NCI-H748 (cell line): ENCODE results near the gene OTP.
A peak's percentile ranks its signal among the peaks of the same experiment; 100 is the strongest.

Experiments used
- DNase-seq: peaks from one replicate; lab custom pipeline; 2025; ENCODE audit not compliant: unreplicated experiment; lab: John Stamatoyannopoulos, UW

OTP gene

DNA sequence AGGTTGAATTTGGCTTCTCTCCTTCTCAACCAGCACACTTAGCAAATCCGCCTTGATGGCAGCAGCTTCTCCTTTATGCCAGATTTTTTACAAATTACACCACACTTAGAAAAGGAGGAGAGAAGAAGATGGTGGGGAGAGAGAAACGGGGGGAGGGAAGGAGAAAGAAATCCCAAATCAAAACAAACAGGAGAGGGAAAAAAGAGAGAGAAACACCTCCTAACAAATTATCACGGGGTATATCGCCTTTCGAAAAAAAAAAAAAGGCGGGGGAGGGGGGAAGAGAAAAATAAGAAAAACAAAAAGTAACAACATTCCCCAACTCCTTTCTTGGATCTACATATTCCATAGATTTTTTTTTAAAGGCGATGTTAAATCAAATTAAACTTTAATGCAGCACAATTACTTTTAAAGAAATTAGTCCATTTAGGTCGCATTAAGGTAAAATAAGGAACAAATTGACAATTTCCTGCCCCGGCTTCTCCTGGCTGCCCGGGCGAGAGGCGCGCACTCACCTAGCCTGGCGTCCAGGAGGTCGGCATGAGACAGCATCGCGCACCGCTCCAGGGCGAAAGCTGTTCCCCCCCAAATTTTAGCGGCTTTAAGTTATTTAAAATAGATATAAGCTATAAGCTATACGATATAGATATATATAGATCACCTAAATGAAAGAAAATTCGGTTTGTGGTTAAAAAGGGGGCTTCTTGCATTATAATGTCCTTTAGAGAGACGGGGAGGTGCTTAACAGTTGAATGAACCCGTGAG is at the start of gene OTP:
OTP (minus strand) TSS at position 716 of the 765 bp plus-strand sequence; CDS start at position 552, 164 bp downstream.
- no peak for DNase-seq

DNA sequence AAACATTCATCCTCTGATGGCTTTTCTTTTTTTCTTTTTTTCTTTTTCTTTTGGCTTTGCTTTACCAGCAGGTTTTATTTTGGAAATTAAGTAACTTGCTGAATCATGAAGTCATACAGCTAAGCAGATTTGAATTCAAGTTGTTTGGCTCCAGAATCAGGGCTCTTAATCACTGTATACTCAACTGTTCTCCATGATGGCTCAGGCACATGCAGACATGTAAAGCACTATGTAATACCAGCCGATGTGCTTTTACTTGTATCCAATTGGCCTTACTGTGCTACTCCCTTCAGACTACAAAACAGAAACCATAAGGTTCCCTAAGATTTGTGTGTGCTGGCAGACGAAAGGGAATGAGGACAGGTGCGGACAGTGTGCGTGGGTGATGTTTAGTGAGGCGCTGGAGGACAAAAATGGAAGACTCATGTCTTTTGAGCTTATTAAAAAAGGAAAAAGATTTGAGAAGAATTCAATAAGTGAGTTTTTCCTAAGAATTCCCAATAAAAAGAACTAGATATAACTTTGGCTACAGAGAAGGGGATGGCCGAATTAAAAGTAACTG is 44.7 kb upstream of the OTP start:
- DNase-seq = no peak

DNA sequence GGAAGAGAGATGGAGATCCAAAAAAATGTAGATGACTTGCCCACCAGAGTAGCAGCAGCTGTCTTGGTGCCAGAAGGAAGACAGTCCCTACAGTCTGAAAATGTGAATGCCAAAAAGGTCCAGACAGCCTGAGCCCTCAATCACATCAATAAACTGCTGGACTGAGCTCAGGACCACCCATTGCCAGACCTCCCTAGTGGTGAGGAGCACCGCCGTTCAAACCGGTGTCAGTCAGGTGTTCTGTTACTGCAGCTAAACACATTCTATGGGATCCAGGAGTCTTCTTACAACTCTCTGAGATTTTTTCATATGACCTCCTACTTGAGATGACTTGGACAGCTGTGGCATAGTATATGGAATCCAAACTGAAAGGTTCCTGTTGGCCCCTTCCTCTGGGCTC is 32.0 kb upstream of the OTP start:
- no peak for DNase-seq

DNA sequence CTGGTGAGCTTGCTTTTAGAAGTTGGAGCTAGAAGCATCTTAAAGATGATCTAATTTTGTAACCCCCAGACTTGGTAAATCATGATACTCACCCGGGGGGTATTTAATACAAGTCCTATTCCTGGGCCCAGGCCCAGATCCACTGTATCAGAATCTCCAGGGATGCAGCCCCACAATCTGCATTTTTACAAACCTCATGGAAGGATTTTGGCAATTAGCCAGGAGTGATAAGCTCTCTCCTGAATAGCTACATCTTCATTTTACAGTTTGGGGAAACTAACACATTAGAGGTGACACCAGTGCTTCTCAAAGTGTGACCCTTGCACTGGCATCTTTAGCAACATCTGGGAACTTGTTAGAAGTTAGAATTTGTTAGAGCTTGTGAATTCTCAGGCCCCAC is 31.2 kb upstream of the OTP start:
- peak; percentile 55 for DNase-seq

DNA sequence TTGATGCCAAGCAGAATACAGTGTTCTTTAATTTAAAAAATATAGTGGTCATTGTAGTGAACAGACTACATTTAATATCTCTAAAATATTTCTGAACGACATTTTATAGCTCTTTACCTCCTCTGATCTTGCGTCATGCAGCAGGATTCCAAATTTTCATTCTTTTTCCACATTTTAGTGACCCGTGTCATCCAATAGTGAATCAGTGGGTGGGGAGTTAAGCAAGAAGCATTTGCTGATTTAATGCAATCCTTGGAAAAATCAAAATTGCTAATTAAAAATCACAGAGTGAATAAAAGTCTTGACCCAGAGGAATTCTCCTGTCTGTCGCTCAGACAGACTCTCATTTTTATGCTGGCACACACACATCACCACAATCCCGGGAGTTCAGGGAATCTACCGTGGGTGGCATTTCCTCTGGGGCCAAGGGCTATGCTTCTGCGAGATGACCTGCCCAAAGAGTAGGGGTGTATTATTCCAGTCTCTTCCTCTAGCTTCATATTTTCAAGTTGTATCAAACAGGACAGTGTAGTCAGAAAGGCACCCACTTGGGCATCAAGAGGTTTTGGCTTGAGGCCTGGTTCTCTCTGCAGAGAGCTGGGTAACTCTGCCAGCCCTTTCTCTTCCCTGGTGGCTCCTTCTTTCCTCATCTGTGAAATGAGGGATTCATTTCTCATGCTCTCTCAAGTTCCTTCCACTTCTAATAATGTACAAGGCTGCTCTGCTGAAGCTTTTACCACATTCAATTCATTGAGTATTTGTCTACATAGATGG is 24.8 kb upstream of the OTP start:
- DNase-seq = no peak

DNA sequence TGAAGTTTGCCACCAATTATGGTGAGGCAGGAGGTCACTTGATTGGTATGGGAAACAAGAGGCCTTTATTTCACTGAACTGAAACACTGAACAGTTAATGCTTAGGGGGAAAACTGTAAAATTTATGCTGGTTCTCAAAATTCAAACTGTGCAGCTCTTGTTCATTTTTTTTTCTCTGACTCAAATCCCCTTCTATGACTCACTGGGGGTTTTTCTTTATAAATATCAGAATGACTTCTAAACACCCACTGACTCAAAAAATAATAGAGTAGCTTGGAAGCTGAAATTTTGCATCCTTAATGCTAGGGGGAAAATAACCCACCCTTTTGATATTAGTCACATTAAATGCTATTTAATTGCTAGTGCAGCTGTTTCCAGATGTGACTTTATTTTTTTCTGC is 24.1 kb upstream of the OTP start:
- no peak for DNase-seq

DNA sequence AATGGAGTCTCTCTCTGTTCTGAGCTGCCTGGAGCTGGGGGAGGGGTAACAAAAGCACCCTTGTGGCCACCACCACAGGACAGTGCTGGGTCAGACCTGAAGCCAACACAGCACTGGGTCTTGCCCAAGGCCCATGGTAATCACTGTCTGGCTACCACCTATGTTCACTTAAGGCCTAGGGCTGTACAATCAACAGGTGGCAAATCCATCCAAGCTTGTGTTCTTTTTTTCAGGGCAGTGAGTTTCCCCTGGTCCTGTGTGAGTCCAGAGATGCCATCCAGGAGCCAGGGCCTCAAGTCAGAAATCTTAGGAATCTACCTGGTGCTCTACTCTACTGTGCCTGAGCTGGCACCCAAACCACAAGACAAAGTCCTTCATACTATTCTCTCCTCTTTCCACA is 20.1 kb upstream of the OTP start:
- DNase-seq = no peak

DNA sequence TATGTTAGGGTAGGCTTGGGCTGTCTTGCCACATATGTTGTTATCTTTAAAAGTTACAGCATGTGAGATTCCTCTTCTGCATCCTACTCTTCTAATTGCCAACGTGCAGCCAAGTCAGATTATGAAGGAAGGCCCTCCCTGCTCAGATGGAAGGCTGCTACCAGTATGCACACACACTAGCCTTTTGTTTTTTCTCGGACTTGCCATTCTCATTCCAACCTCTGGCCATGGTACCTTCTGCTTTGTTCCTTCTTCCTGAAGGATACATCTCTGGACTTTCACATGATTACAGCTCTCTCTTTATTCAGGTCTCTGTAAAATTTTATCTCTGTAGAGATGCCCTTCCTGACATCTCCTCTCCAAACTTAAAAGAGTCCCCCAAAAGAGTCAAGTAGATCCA is 12.8 kb upstream of the OTP start:
- no peak for DNase-seq

DNA sequence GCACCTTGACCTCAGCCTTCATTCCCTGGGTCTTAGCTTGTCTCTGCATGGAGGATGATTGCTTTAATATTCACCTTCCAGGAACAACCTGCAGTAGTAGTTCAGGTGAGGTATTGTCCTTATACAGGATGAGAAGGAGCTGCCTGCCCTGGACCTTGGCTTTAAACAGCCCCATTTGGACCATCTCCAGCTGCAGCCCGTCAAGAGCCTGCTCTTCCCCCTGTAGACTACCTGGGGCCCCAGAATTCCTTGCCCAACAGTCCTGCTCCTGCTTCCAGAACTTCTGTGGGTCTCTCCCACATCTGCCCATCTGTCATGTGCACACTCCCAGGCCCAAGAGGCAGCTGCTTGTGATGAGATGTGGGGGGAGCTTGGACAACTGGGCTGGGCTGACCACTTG is 12.2 kb upstream of the OTP start:
- DNase-seq = no peak

DNA sequence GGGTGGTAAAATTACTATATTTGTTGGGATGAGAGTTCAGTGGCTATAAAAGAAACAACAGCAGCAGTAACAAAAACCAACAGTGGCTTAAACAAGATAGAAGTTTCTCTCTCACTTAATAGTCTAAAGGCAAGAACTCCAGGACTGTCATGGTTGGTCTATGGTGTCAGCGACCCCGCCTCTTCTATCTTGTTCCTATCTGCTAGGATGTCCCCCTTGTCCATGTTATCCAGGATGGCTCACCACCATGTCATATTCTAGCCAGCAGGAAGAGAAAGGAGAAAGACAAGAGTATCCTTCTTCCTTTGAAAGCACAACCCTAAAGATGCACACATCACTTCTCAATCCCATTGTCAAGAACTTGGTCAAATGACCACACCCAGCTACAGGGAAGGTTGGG is 11.3 kb upstream of the OTP start:
- DNase-seq = no peak

DNA sequence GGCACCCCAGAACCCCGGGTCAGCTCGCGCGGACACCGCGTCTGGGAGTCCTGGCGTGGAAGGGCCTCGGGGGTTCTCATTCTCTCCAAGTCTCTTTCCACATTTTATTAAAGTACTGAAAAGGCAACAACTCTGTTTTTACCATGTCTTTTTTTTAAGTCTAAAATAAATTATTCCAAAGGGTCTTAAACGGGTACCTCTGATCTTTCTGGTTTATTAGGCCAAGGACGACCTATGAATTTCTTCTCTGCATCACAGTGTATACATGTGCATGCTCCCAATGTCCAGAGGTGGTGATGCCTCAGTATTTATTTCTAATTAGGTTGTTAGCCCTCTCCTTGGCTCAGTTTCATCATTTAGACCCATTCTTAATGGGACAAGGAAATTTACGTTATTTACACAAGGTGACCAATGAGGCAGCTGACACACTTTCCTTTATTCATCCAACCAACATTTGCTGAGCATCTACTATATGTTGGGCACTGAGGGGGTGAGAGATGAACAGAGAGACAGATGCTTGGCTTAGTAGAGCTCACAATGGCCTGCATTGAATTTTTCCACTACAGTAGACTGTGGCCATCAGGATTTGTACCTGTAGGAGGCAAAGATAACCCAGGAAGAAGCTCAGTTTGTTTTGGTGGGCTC is 7.6 kb upstream of the OTP start:
- DNase-seq = no peak

DNA sequence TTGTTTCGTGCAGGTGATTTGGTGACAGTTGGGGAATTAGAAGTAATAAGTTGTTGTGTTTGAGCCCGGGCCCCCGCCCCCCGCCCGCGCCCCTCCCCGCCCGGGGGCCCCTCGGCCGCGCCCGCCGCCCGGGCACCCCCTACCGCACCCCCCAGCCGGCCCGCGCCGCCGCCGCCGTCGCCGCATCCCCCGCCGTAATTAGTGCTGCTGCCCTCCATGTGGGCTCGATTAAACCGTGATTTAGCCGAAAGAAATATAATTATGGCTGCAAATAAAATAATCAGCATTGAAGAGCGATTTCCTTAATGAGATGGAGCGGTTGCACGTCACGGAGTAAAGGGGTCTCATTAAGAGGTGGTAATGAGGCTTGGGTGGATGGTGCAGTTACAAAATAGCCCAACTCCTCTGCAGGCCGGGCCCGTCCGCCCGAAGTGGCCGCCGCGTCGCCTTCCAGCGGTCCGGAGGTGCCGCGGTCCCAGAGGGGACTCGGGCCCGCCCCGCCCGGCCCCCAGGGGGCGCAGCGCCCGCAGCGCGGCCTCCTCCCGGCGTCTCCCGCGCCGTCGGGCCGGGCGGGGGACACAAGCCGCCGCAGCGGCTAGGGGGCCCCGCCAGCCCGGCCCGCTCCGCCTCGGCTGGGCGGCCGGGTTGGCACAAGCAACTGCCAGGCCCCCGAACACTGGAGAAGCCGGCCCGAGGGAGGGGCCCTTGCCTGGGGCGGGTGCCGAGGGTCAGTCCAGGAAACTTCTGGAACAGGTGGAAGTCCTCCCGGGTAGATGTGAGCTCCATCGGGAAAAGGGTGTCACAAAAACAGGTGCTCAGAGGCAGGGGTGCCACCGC is 6.9 kb upstream of the OTP start:
- peak; percentile 63 for DNase-seq

DNA sequence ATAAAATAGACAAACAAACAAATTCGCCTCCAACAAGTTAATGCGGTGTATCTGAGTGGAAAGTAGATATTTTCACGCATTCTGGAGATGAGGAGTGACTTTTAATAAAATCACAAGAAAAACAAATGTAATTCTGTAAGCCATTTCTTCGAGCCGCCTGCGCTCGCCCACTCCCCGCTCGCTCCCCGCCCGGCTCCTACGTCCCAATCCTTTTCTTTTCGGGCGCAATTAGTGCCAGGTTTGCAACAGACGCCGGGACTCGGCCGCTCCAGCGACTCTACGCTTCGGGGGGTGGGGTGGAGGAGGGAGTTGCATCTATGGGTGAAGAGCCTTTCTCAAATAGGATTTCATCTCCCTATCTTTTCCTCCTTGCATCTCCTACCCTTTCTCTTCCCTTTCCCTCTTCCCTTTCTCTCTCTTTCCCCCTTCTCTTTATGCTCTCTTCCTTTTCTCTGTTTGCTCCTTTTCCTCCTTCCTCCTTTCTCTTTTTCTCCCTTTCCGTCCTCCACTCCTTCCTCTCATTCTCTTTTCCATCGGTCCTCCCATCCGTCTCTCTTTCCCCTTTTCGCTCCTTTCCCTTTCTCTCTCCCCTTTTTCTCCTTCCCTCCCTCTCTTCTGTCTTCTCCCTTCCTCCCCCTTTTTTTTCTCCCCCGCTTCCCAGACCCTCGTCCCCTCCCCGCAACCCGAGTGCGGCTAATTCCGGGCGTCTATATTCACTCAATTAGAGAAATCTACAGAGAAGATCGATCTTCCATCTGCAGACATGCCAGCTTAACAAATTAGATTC is 6.1 kb upstream of the OTP start:
- DNase-seq = peak; percentile 61

DNA sequence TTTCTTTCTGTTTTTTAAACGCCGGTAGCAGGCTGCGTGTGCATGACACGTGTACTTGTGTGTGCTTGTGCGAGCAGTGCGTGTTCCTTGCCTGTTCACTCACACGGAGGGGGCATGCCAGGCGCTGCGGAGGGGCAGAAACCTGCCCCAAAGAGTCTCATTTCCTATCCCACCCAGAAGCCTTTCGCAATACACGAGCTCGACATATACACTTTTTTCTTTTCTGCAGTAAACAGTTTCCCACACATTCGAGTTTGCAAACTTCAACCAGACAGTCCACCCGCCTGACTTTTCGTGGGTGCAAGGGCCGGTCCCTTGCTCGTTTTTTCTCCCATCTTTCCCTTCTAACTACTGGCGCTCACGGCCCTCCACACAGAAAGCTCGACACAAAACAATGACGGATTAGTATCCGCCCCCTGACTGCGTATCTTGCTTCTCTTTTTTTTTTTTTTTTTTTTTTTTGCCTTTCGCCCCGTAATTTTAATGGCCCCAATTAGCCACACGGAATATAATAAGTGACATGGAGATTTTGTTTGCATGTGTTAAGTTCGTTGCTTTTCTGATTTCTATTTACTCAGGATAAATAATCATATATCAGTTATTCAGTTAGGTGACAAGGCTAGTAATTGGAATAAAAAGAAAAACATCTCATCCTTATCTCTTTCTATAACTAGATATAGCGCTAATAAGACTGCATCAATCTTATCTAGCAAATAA is 5.3 kb upstream of the OTP start:
- peak; percentile 53 for DNase-seq

DNA sequence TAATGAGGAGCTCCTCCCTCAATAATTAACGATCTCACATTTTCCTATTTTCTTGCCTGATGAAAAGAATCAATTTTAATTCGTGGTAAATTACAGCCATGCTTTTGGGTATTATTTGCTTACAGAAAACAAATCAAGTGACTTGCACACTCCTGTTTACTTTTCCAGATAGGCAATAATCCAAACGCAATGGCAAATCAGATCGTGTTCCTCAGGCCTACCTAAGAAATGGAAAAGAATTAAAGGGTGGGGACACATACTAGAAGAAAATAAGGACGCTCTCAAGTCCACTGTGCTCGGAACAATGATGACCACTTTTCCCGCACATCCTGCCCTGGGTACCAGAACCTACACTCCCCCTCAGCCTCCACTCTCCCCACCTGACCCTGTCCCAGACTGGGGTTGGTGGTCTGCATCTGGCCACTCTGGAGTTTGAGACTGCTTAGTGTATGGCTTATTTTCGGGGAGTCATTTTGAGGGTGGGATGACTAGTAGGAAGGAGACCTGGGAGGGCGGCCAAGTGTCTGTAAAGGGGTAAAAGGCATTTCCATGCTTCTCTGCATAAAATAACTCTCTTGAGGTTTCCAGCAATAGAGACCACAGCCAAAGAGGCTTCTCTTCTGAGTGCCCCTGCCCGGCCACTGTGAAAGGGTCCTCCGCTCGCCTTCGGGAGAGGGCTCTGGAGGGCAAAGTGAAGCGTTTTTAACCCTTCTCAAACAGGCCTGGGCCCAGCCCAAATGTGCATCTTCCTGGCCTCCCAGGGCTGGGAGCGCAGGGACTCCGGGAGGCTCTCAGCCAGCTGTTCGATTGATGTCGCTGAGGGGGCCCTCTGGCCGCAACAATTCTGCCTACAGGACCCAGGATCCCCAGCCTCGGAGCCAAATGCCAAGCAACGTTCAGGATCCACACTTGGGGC is 4.5 kb upstream of the OTP start:
- peak; percentile 38 for DNase-seq

DNA sequence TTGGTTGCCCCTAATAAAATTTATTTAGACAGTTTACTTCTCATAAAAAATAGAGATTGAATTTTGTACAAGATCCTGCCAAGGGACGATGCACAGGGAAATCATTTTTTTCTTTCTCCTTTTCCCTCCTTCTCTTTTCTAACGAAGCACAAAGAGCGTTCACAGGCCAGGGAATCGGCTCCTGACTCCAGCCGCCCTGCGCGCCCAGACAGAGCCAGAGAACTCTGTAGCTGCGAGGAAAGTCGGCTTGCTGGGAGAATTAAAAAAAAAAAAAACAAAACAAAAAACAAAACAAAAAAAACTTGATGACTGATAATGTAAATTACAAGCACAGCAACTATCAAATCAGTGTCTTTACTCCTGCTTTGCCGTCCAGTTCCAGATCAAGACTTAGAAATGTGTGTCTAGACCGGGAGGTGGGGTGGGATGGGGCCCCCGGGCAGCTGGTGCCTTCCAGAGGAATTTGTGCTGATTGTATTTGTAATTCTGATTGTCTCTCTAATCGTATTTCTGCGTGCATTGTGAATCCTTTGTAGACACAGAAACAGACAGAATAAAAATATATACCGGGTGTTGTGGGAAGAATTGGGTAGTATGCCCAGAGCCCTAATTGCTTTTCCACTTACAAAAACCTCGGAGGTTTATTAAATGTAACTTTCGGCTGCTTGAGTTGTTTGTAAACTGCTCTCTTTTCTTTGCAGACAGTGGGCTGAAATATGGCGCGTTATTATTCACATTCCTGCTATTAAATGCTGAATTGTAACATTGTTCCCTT is 3.6 kb upstream of the OTP start:
- no peak for DNase-seq

DNA sequence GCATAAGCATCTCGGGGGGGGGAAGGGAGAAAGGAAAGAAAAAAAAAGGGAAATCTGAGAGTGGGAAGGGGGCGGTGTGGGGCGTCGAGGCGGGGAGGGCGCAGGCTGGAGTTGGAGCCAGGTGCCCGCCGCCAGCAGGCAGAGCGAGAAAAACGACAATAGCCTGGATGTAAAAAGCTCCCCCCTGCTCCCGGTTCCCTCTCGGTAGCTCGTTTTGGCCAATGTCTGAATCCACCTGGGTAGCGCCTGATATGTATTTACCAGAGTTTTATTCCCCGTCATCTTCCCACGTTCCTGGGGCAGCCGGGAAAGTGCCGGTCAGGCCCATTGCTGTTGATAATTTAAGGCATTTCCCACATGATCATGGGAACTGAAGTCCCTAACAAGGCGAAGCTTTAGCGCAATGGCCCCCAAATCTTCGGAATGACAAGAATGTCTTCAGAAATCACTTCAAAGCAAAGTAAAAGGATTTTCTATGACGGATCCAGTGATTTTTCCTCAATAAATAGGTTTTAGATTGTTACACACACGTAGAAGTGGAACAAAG is 3.0 kb upstream of the OTP start:
- no peak for DNase-seq
